Stromal cell of bone marrow (primary cell): ENCODE measurements around the gene SALL3.
"Not testable (repeated sequence)": the region's sequence is repeated elsewhere in the genome, so short reads cannot be mapped to it uniquely, and the experiment has no call there.

Experiments
- DNase-seq: peaks from one replicate; pipeline ENCODE4 v3.0.0-alpha.2; 2012; ENCODE audit warnings: low read depth

Gene SALL3

GRCh38 chr18:78979730-78980278 lies at the start of gene SALL3:
SALL3 (plus strand) TSS chr18:78979818; CDS start chr18:78980275, 457 bp downstream.
- no peak for DNase-seq

- DNase-seq = no peak
Measured at GRCh38 chr18:78932281-78932680, 47.3 kb upstream of the SALL3 start.

- no peak for DNase-seq
Measured at GRCh38 chr18:78934003-78934402, 45.6 kb upstream of the SALL3 start.

- no peak for DNase-seq
Measured at GRCh38 chr18:78934551-78935225, 44.9 kb upstream of the SALL3 start.

GRCh38 chr18:78935406-78935805 lies 44.2 kb upstream of the SALL3 start:
- DNase-seq = no peak

GRCh38 chr18:78936251-78937005 lies 43.2 kb upstream of the SALL3 start:
- no peak for DNase-seq

- DNase-seq = no peak
Measured at GRCh38 chr18:78937166-78937565, 42.5 kb upstream of the SALL3 start.

GRCh38 chr18:78939105-78939504 lies 40.5 kb upstream of the SALL3 start:
- DNase-seq = no peak

- DNase-seq = no peak
Measured at GRCh38 chr18:78939734-78940494, 39.7 kb upstream of the SALL3 start.

GRCh38 chr18:78942236-78942635 lies 37.4 kb upstream of the SALL3 start:
- not testable (repeated sequence) for DNase-seq

GRCh38 chr18:78945628-78946027 lies 34.0 kb upstream of the SALL3 start:
- no peak for DNase-seq

GRCh38 chr18:78947291-78947690 lies 32.3 kb upstream of the SALL3 start:
- DNase-seq = no peak

GRCh38 chr18:78948221-78948620 lies 31.4 kb upstream of the SALL3 start:
- DNase-seq = no peak

GRCh38 chr18:78948707-78949106 lies 30.9 kb upstream of the SALL3 start:
- no peak for DNase-seq

GRCh38 chr18:78949216-78949615 lies 30.4 kb upstream of the SALL3 start:
- DNase-seq = no peak

GRCh38 chr18:78950386-78950785 lies 29.2 kb upstream of the SALL3 start:
- DNase-seq = no peak

- no peak for DNase-seq
Measured at GRCh38 chr18:78953566-78953965, 26.1 kb upstream of the SALL3 start.

GRCh38 chr18:78955051-78955450 lies 24.6 kb upstream of the SALL3 start:
- no peak for DNase-seq

- no peak for DNase-seq
Measured at GRCh38 chr18:78957140-78957539, 22.5 kb upstream of the SALL3 start.

GRCh38 chr18:78960709-78961108 lies 18.9 kb upstream of the SALL3 start:
- DNase-seq = no peak

- DNase-seq = no peak
Measured at GRCh38 chr18:78962098-78962497, 17.5 kb upstream of the SALL3 start.

- not testable (repeated sequence) for DNase-seq
Measured at GRCh38 chr18:78964727-78965126, 14.9 kb upstream of the SALL3 start.

- DNase-seq = no peak
Measured at GRCh38 chr18:78965260-78965659, 14.4 kb upstream of the SALL3 start.
